Glutamatergic neuron (in vitro differentiated cells): ENCODE data around the gene NTNG1. TPM values are rescaled to one million over a fixed set of nuclear protein-coding genes. Genes with fewer than 3 reads are reported as not detected.

Experiments
- DNase-seq: peaks from one replicate; pipeline ENCODE4 v3.0.0; 2022
- H3K27ac Mint-ChIP-seq: one replicate; pipeline ENCODE4 v1.8.0; 2020; ENCODE audit warnings: mild to moderate bottlenecking, mixed read lengths, inconsistent platforms; ENCODE audit not compliant: unreplicated experiment
- H3K27me3 Mint-ChIP-seq: one replicate; pipeline ENCODE4 v1.8.0; 2020; ENCODE audit warnings: mild to moderate bottlenecking, moderate library complexity, mixed read lengths, inconsistent platforms; ENCODE audit not compliant: unreplicated experiment
- H3K36me3 Mint-ChIP-seq: one replicate; pipeline ENCODE4 v1.8.0; 2020; ENCODE audit warnings: mild to moderate bottlenecking, mixed read lengths, inconsistent platforms; ENCODE audit not compliant: unreplicated experiment
- H3K4me1 Mint-ChIP-seq: one replicate; pipeline ENCODE4 v1.8.0; 2020; ENCODE audit warnings: mild to moderate bottlenecking, low read depth, mixed read lengths, inconsistent platforms; ENCODE audit not compliant: unreplicated experiment
- H3K4me3 Mint-ChIP-seq: one replicate; pipeline ENCODE4 v1.8.0; 2020; ENCODE audit warnings: mild to moderate bottlenecking, mixed read lengths, inconsistent platforms; ENCODE audit not compliant: unreplicated experiment
- H3K9me3 Mint-ChIP-seq: one replicate; pipeline ENCODE4 v1.8.0; 2020; ENCODE audit warnings: mild to moderate bottlenecking, moderate library complexity, mixed read lengths, inconsistent platforms; ENCODE audit not compliant: unreplicated experiment
- total RNA-seq: library from RNA; stranded (reverse); fragmentation: NEBNext Ultra II Directional; extraction: Animal tissue kit (Norgen Biotek cat#: 25700); gene quantifications from one replicate; pipeline ENCODE4 v1.2.1, GENCODE V29; 2021; ENCODE audit not compliant: unreplicated experiment
- TF ChIP-seq, protein P1 (sequence below): fragments of 200-600 bp; sonication (generic); IDR thresholded peaks from one replicate; pipeline ENCODE4 v1.5.0; 2021; ENCODE audit not compliant: partially characterized antibody, unreplicated experiment

NTNG1 gene
- total RNA-seq, 1 donor from 2014 or later: 3.2 TPM

DNA sequence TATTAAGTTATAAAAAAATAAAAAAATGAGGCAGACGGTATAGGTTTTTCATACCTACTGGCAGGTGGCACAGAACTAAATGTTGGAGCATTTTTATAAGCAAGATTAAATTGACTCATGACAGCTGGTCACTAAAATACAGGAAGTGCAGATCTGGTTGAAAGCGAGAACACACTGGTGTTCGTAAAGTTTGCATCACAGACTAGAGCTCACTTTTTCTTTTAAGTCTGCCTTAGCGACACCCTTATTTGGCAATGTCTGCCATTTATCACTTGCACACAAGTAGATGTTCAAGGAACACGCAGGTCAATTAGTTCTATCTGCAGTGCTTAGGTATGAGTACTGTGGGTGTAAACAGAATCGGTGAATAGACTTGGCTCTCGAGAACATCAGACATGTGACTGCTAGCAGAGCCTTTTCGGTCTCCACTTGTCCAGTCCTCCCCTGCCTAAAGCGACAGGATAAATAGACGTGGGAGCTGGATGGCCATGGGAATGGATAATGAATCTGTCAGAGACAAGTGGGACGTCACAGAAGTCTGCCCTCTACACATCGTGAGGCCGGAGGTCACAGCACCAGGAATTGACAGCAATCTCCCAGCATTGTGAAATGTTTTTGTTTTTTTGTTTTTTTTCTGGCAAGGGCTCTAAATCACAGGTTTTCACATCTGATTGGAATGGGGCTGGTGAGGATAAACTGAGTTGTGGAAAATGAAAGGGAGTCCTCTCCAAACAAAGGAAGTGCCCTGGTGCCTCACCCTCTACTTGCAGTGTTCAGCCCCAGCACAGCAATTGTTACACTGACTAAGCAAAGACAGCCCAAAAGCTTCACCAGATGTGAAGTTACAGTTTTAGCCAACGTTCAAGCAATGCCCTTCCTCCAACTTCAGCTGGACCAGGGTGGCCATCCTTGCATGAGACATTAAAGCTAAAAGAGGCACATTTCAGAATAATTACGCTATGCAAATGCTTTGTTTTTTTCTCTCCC is 248.9 kb downstream of the NTNG1 start:
- TF ChIP-seq, protein P1, sequence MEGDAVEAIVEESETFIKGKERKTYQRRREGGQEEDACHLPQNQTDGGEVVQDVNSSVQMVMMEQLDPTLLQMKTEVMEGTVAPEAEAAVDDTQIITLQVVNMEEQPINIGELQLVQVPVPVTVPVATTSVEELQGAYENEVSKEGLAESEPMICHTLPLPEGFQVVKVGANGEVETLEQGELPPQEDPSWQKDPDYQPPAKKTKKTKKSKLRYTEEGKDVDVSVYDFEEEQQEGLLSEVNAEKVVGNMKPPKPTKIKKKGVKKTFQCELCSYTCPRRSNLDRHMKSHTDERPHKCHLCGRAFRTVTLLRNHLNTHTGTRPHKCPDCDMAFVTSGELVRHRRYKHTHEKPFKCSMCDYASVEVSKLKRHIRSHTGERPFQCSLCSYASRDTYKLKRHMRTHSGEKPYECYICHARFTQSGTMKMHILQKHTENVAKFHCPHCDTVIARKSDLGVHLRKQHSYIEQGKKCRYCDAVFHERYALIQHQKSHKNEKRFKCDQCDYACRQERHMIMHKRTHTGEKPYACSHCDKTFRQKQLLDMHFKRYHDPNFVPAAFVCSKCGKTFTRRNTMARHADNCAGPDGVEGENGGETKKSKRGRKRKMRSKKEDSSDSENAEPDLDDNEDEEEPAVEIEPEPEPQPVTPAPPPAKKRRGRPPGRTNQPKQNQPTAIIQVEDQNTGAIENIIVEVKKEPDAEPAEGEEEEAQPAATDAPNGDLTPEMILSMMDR: no peak
- no peaks in the 10 kb centered on the region for H3K9me3 Mint-ChIP-seq
- H3K4me3 Mint-ChIP-seq: no peak overlapping the region
- H3K27ac Mint-ChIP-seq: no peak overlapping the region
- no peak for DNase-seq
- no peaks in the 10 kb centered on the region for H3K36me3 Mint-ChIP-seq
- no peaks in the 10 kb centered on the region for H3K27me3 Mint-ChIP-seq
- no peaks in the 10 kb centered on the region for H3K4me1 Mint-ChIP-seq

DNA sequence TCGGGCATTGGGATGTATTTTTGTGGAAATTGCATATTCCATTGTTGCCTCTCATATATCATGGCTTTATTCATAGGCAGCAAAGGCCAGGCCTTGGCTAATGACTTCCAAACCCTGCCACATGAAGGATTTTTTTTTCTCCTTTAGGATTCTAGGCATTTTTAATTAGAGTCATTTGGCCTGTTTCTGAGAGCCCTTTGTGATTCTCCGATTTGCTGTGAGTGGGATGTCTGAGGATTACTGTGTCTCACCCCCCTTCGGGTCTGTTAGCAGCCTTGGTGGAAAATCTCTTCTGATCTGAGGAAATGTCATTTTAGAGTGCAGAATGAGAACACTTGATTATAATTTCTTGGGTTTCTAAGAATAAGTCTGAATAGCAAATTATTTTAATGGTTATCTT is 253.5 kb downstream of the NTNG1 start:
- no peak overlapping the region for H3K4me3 Mint-ChIP-seq
- H3K36me3 Mint-ChIP-seq: no peaks in the 10 kb centered on the region
- H3K4me1 Mint-ChIP-seq: peaks cover 6% of the 10 kb centered on the region
- H3K27me3 Mint-ChIP-seq: no peaks in the 10 kb centered on the region
- no peak for DNase-seq
- TF ChIP-seq, protein P1: no peak
- no peaks in the 10 kb centered on the region for H3K9me3 Mint-ChIP-seq
- no peak overlapping the region for H3K27ac Mint-ChIP-seq

- no peak for DNase-seq
- H3K27me3 Mint-ChIP-seq: no peaks in the 10 kb centered on the region
- H3K27ac Mint-ChIP-seq: no peak overlapping the region
- TF ChIP-seq, protein P1: no peak
- peaks cover 1% of the 10 kb centered on the region for H3K4me1 Mint-ChIP-seq
- no peaks in the 10 kb centered on the region for H3K9me3 Mint-ChIP-seq
- H3K36me3 Mint-ChIP-seq: no peaks in the 10 kb centered on the region
- no peak overlapping the region for H3K4me3 Mint-ChIP-seq
Measured at GRCh38 chr1:107401704-107402103, 260.9 kb downstream of the NTNG1 start.

DNA sequence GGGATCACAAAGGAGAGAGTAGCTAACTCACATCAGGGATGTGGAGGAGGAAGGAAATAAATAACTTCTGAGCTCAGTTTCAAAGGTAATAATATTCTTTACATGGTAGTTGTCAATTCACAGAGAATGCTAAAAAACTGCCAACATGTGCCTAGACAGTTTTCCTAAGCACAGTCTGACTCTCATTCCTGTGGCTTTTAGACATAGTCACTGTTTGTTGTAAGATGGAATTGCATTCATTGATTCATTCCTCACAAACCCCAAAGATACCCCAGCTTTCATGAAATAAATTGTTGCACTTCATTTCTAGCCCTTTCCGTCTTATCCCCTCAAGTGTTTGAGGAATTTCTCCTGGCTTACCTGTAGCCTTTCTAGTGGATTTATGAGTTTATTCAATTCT is 263.9 kb downstream of the NTNG1 start:
- peaks cover 1% of the 10 kb centered on the region for H3K4me1 Mint-ChIP-seq
- no peaks in the 10 kb centered on the region for H3K9me3 Mint-ChIP-seq
- TF ChIP-seq, protein P1: no peak
- no peak overlapping the region for H3K27ac Mint-ChIP-seq
- no peaks in the 10 kb centered on the region for H3K27me3 Mint-ChIP-seq
- no peak for DNase-seq
- H3K36me3 Mint-ChIP-seq: no peaks in the 10 kb centered on the region
- no peak overlapping the region for H3K4me3 Mint-ChIP-seq

GRCh38 chr1:107405236-107405635 is 264.4 kb downstream of the NTNG1 start:
- H3K4me3 Mint-ChIP-seq: no peak overlapping the region
- no peaks in the 10 kb centered on the region for H3K36me3 Mint-ChIP-seq
- H3K27me3 Mint-ChIP-seq: no peaks in the 10 kb centered on the region
- no peak overlapping the region for H3K27ac Mint-ChIP-seq
- DNase-seq: no peak
- H3K4me1 Mint-ChIP-seq: no peaks in the 10 kb centered on the region
- TF ChIP-seq, protein P1: no peak
- no peaks in the 10 kb centered on the region for H3K9me3 Mint-ChIP-seq
